NCI-H2196 treated with DMSO at 0.1 percent for 48 hours (cell line): ENCODE measurements around the gene TAOK1.

Experiments used
- DNase-seq: peaks from one replicate; lab custom pipeline; 2025; ENCODE audit not compliant: unreplicated experiment; lab: John Stamatoyannopoulos, UW

The TAOK1 gene

GRCh38 chr17:29568331-29569244 is 178.4 kb downstream of the TAOK1 start, which contains the start of gene TP53I13:
Gene TP53I13, plus strand, starts transcription at chr17:29568701. Its CDS starts 58 bp downstream, at chr17:29568759.
- DNase-seq, result peak; percentile 43

GRCh38 chr17:29569245-29569950 is 179.2 kb downstream of the TAOK1 start:
- DNase-seq, result no peak

DNA sequence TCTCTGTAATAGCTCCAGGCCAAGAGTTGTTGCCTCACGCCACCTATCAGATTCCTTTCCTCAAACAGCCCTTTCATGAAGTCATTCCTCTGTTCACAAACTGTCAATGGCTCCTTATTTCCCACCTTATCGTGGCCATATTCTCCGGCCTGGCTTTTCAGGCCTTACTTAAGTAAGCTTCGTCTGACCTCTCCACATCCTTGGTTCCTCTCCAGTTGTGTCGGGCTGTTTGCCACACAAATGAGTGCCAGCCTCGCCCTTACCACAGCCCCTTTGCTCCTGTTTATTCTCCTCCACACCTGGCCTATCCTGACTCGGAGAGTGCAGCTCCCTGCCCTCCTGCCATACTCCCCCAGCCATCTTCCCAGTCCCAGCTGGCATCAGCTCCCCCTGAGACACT is 180.4 kb downstream of the TAOK1 start:
- no peak for DNase-seq

DNA sequence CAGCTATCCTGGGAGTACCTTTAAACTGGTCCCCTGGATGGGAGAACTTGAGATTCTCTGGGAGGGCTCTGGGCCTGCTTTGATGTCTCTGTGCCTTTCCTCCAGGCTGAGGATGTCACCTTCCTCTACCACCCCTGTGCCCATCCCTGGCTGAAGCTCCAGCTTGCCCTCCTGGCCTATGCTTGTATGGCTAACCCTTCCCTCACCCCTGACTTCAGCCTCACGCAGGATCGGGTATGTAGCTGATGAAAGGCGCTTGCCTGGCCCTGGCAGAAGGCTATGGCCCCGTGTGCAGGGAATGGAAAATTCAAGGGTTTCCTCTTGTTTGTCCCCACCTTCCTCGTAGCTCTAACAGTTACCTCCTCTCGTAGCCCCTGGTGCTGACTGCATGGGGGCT is 181.3 kb downstream of the TAOK1 start:
- no peak for DNase-seq

- no peak for DNase-seq
These were observed 181.9 kb downstream of the TAOK1 start for GRCh38 chr17:29571883-29572681.

- DNase-seq, result no peak
These were observed 182.8 kb downstream of the TAOK1 start for GRCh38 chr17:29572691-29573557.

GRCh38 chr17:29573558-29573869 is 183.4 kb downstream of the TAOK1 start:
- DNase-seq, result no peak

DNA sequence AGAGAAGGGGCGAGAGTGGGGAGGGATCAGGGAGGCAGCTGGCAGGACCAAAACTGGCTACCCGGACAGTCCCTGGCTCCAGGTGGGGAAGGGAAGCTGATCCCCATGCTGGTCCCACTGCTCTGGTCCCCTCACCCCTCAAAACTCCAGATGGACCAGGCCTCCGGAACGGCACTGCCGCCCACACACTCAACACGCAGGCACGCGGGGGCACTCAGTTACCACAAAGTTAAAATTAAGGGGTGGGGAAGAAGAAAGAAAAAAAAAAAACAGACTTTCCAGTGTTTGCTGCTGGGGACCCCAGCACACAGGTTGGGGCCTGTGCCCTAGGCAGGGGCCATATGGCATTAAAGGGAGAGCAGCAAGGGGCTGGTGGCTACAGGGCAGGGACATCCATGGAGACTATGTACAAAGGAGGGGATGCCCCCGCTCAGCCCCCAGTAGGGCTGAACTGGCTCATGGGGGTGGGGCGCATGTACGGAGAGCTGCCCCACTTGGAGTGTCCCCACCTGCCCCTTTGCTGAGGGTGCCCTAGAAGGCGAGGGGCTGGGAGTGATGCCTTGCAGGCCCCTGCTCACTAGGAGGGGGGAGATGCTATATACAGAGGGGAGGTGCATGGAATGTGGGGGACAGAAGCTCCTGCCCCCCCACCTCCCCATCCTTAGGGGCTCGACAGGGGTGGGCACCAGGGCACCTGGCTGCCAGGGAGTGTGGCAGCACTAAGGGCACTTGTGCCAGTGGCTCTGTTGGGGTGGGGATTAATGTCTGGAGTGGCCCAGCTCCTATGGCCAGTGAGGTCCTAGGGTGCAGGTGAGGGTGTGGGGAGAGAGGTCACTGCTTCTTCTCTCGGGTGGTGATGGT is 183.9 kb downstream of the TAOK1 start:
- DNase-seq, result no peak

DNA sequence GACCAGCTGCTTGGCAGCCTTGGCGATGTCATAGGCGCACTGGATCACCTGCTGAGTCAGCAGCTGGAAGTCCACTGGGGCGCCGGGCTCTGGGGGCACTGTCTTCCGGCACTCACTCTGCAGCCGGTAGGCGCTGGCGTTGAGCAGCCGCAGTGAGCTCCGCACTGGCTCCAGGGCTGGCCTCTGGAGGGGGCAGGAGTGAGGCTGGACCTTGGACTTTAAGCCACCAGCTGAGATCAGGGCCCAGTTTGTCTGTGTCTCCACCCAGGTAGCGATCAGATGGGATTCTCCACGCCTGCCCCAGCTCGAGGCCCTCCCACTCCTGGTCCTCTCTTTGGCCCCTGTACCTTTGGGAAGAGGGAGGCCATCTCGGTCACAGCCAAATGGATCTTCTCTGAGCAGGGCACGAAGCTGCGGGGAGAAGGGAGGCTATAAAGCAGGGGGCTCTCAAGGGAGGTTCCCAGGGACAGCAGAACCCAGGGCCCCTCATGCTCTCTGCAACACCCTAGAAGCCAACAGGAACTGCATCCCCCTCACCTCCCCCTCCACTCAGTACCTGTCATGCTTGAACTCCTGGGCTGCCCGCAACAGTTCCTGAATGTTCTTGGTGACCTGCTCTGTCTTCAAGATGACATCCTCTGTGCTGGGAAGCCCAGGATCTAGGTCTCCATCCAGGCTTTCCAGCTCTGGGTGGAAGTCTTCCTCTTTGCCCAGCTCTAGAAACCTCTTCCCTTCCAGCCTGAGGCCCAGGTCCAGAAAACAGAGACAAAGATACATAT is 184.8 kb downstream of the TAOK1 start:
- no peak for DNase-seq

- no peak for DNase-seq
These were observed 185.5 kb downstream of the TAOK1 start for GRCh38 chr17:29575511-29576213.

- no peak for DNase-seq
These were observed 186.2 kb downstream of the TAOK1 start for GRCh38 chr17:29576214-29577000.

- no peak for DNase-seq
These were observed 186.8 kb downstream of the TAOK1 start for GRCh38 chr17:29577001-29577370.

DNA sequence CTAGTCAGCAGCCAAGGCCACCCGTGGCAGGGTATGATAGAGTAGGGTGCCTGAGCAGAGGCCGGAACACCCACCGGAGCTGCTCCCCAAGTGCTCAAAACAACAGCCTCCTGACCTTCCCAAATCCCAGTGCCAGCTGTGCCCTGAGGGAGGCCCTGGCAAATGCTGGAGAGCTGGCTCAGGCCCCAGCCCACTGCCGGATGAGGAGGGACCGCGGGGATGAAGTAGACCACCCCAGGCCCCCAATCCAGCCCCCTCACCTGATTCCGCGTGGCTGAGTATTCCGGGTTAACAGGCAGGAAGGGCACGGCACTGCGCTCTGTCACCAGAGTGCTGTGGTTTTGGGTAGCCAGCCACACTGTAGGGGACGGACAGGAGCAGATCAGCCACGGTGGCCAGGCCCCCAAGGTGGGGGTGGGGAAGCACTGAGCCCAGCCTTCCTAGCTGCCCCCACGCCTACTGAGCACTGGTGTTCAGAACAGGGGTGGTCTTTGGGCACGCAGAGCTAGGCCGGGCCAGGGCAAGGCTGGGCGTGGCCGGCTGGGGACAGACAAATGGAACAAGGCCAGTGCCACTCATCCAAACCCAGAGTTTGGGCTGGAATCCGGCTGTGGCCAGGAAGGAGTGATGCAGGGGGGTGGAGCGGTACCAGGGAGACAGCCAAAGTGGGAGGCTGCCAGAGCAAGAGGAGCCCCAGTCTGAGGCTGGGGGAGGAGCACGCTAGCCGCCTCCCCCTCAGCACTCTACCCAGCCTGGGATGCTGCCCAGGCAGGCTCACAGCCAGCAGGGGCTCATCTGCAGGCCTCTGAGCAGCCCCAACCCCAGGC is 187.4 kb downstream of the TAOK1 start:
- DNase-seq, result no peak

GRCh38 chr17:29578626-29579485 is 188.7 kb downstream of the TAOK1 start:
- DNase-seq, result no peak

DNA sequence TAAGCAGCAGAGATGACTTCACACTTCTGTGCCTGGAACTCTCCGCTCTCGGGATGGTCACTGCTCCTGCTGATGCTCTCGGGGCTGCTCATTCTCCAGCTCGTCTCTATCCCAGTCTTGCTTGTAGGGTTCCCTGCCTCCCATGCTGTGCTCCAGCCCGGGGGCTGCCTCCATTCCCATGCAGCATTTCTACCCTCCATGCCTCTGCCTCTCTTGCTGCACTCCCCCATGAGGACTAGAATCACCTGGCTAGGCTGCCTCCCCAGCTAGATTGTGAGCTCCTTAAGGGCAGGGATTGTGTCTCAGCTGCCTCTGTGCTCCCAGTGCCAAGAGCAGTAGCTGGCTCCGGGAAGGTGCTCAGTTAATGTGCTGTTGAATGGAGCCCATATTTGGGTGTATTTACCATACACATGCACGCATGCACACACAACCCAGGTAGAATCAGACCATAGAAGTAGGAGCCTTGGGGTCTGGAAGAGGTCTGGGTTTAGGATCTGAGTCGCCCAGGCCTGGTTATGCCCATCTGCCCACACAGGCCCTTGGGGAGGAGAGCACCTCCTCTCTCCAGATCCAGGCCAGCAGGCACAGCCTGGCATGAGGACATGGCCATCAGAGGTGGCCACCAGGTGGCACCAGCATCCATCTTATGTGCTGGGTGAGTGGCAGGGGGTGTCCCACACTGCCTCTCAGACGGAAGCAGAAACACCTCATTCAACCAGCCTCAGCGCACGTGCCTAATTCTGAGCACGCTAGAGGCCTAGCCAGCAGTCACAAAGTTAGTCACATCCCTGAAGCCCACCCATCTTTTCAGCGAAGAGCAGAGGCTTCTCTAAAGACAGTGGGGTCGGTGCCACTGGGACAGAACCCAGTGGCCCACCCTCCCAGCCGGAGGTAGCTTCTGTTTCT is 190.0 kb downstream of the TAOK1 start:
- DNase-seq, result no peak
